Measurements from ENCODE around the gene ASPRV1. TPM values are rescaled to one million over a fixed set of nuclear protein-coding genes. Genes with fewer than 3 reads are reported as not detected.

Gene ASPRV1
- polyA plus RNA-seq, 1 donor (not counting 4 experiments of a cell fraction or from before 2014, with no cell fraction given), result 1.5 TPM

GRCh38 chr2:69937968-69938367 lies 23.5 kb downstream of the ASPRV1 start:
- Histone ChIP-seq H3K9me3 (ENCODE audit: control insufficient read depth, low read depth, low read length) (no peaks in the 10 kb centered on the region), H4K20me1 (ENCODE audit: control insufficient read depth, extremely low read depth, insufficient read depth, low read length) (no peaks in the 10 kb centered on the region), H2AFZ (ENCODE audit: control insufficient read depth, low read length) (no peak overlapping the region), H3K27me3 (ENCODE audit: control insufficient read depth, extremely low read depth, insufficient read depth, low read length) (no peaks in the 10 kb centered on the region), H3K36me3 (ENCODE audit: control insufficient read depth in 2 of 2, extremely low read depth in 1 of 2, insufficient read depth in 2 of 2, low read length in 2 of 2) (peaks cover 23 to 47% of the 10 kb centered on the region in 2 experiments), H3K27ac (ENCODE audit: control insufficient read depth, insufficient read depth, low read length) (no peak overlapping the region), H3K4me2 (ENCODE audit: control insufficient read depth, extremely low read depth, insufficient read depth, low read depth, low read length) (no peak overlapping the region), H3K9ac (ENCODE audit: control insufficient read depth, extremely low read depth, insufficient read depth, low read length) (no peak overlapping the region), H3K4me1 (ENCODE audit: control insufficient read depth, extremely low read depth, insufficient read depth, low read length) (peaks cover 21% of the 10 kb centered on the region), H3K79me2 (ENCODE audit: control insufficient read depth, insufficient read depth, low read length) (no peaks in the 10 kb centered on the region), H3K9me1 (ENCODE audit: control insufficient read depth, extremely low read depth, insufficient read depth, low read length) (no peaks in the 10 kb centered on the region), H3K4me3 (ENCODE audit: control insufficient read depth in 2 of 3, extremely low read depth in 1 of 3, insufficient read depth in 2 of 3, low read depth in 1 of 3, low read length in 3 of 3) (no peak overlapping the region)
- DNase-seq (ENCODE audit: low read depth, low spot score), result no peak
- no peak for TF ChIP-seq EZH2 (IDR thresholded peaks at IDR 0.05; ENCODE audit: low read length)
- TF ChIP-seq, protein P1, sequence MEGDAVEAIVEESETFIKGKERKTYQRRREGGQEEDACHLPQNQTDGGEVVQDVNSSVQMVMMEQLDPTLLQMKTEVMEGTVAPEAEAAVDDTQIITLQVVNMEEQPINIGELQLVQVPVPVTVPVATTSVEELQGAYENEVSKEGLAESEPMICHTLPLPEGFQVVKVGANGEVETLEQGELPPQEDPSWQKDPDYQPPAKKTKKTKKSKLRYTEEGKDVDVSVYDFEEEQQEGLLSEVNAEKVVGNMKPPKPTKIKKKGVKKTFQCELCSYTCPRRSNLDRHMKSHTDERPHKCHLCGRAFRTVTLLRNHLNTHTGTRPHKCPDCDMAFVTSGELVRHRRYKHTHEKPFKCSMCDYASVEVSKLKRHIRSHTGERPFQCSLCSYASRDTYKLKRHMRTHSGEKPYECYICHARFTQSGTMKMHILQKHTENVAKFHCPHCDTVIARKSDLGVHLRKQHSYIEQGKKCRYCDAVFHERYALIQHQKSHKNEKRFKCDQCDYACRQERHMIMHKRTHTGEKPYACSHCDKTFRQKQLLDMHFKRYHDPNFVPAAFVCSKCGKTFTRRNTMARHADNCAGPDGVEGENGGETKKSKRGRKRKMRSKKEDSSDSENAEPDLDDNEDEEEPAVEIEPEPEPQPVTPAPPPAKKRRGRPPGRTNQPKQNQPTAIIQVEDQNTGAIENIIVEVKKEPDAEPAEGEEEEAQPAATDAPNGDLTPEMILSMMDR (optimal IDR thresholded peaks at IDR 0.05 in 1 of 3, IDR thresholded peaks at IDR 0.05 in 1 of 3, conservative IDR thresholded peaks at IDR 0.05 in 1 of 3; ENCODE audit: extremely low read depth in 1 of 3, insufficient read depth in 2 of 3, low read length in 3 of 3), result no peak
- no peak for FAIRE-seq
- dilution Hi-C loops (cut with MboI; ENCODE audit: extremely low pct_ligation_motif_present, low sequenced_read_pairs), result loop anchor here (10.0 kb wide), 1 partner anchor 127 kb away; no protein-coding TSS in a partner anchor

GRCh38 chr2:69936906-69937305 lies 24.5 kb downstream of the ASPRV1 start:
- no peaks in the 10 kb centered on the region for H3K79me2 ChIP-seq (ENCODE audit: control insufficient read depth, insufficient read depth, low read length)
- no peak overlapping the region for H2AFZ ChIP-seq (ENCODE audit: control insufficient read depth, low read length)
- FAIRE-seq (no peak), DNase-seq (ENCODE audit: low read depth, low spot score) (no peak)
- no peak overlapping the region for H3K9ac ChIP-seq (ENCODE audit: control insufficient read depth, extremely low read depth, insufficient read depth, low read length)
- H3K27me3 ChIP-seq (ENCODE audit: control insufficient read depth, extremely low read depth, insufficient read depth, low read length), result no peaks in the 10 kb centered on the region
- no peaks in the 10 kb centered on the region for H3K9me1 ChIP-seq (ENCODE audit: control insufficient read depth, extremely low read depth, insufficient read depth, low read length)
- no peak for TF ChIP-seq EZH2 (IDR thresholded peaks at IDR 0.05; ENCODE audit: low read length)
- TF ChIP-seq, protein P1 (optimal IDR thresholded peaks at IDR 0.05 in 1 of 3, IDR thresholded peaks at IDR 0.05 in 1 of 3, conservative IDR thresholded peaks at IDR 0.05 in 1 of 3; ENCODE audit: extremely low read depth in 1 of 3, insufficient read depth in 2 of 3, low read length in 3 of 3), result no peak
- peaks cover 27% of the 10 kb centered on the region for H3K4me1 ChIP-seq (ENCODE audit: control insufficient read depth, extremely low read depth, insufficient read depth, low read length)
- no peak overlapping the region for H3K27ac ChIP-seq (ENCODE audit: control insufficient read depth, insufficient read depth, low read length)
- no peak overlapping the region for H3K4me2 ChIP-seq (ENCODE audit: control insufficient read depth, extremely low read depth, insufficient read depth, low read depth, low read length)
- no peaks in the 10 kb centered on the region for H4K20me1 ChIP-seq (ENCODE audit: control insufficient read depth, extremely low read depth, insufficient read depth, low read length)
- dilution Hi-C loops (cut with MboI; ENCODE audit: extremely low pct_ligation_motif_present, low sequenced_read_pairs), result loop anchor here (10.0 kb wide), 1 partner anchor 128 kb away; no protein-coding TSS in a partner anchor
- H3K9me3 ChIP-seq (ENCODE audit: control insufficient read depth, low read depth, low read length), result no peaks in the 10 kb centered on the region
- no peak overlapping the region for H3K4me3 ChIP-seq (ENCODE audit: control insufficient read depth in 2 of 3, extremely low read depth in 1 of 3, insufficient read depth in 2 of 3, low read depth in 1 of 3, low read length in 3 of 3)
- peaks cover 22 to 46% of the 10 kb centered on the region in 2 experiments for H3K36me3 ChIP-seq (ENCODE audit: control insufficient read depth in 2 of 2, extremely low read depth in 1 of 2, insufficient read depth in 2 of 2, low read length in 2 of 2)
